Measurements from ENCODE around the gene TMCC2.

TMCC2 gene

DNA sequence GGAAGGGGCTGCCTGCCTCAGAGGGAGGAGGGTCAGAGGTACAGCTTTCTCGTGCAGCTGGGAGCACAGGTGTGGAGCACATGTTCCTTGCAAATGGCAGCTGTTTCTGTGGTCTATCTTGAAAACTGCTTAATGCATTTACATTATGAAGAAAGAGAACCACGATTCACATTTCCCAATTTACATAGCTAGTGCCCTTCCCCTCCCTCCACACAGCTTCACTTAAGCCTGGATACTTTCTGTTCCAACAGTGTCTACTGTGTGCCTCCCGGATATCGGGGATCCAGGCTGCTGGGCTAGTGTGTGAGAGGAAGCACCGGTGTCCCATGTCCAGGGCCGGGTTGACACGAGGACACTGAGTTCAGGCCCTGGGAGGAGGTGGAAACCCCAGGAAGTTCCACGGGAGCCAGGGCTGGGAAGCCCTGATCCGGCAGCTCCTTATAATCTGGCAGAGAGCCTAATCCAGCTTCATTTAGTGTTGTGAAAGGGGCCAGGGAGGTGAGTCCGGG lies 31.6 kb downstream of the TMCC2 start:
- no peaks in the 10 kb centered on the region for H3K36me3 ChIP-seq (ENCODE audit: control insufficient read depth, insufficient read depth, low read length)
- no peak for TF ChIP-seq CTCF (IDR thresholded peaks at IDR 0.05; ENCODE audit: insufficient read depth, low read length, poor library complexity, severe bottlenecking)
- no peaks in the 10 kb centered on the region; the same call in none of the 2 replicates for H3K27me3 ChIP-seq (replicated peaks; ENCODE audit: control insufficient read depth, insufficient read depth, low read length)
- no peak for DNase-seq (ENCODE audit: extremely low read depth, insufficient read length)
- H3K4me3 ChIP-seq (replicated peaks; ENCODE audit: low read depth, low read length): no peak overlapping the region

GRCh38 chr1:205259998-205260397 lies 32.3 kb downstream of the TMCC2 start:
- H3K27me3 ChIP-seq (replicated peaks; ENCODE audit: control insufficient read depth, insufficient read depth, low read length): no peaks in the 10 kb centered on the region; the same call in none of the 2 replicates
- DNase-seq (ENCODE audit: extremely low read depth, insufficient read length): no peak
- H3K4me3 ChIP-seq (replicated peaks; ENCODE audit: low read depth, low read length): no peak overlapping the region
- TF ChIP-seq CTCF (IDR thresholded peaks at IDR 0.05; ENCODE audit: insufficient read depth, low read length, poor library complexity, severe bottlenecking): no peak
- H3K36me3 ChIP-seq (ENCODE audit: control insufficient read depth, insufficient read depth, low read length): no peaks in the 10 kb centered on the region

DNA sequence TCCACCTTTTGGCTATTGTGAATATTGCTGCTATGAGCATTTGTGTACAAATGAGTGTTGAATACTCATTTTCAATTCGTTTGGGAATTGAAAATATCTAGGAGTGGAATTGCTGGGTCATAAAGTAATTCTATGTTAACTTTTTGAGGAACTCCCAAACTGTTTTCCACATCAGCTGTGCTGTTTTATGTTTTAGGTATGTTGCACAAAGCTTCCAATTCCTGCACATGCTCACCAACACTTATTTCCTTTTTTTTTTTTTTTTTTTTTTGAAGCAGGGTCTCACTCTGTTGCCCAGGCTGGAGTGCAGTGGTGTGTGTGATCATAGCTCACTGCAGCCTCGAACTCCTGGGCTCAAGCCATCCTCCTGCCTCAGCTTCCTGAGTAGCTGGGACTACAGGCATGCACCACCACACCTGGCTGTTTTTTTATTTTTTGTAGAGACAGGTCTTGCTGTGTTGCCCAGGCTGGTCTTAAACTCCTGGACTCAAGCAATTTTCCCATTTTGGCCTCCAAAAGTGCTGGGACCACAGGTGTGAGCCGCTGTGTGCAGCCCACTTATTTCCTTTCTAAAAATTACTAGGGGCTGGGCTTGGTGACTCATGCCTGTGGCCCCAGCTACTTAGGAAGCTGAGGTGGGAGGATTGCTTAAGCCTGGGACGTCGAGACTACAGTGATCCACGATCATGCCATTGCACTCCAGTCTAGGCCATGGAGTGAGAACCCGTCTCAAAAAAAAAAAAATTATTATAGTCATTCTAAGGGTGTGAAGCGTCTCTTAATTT lies 33.4 kb downstream of the TMCC2 start:
- TF ChIP-seq CTCF (IDR thresholded peaks at IDR 0.05; ENCODE audit: insufficient read depth, low read length, poor library complexity, severe bottlenecking): no peak
- no peak overlapping the region for H3K4me3 ChIP-seq (replicated peaks; ENCODE audit: low read depth, low read length)
- no peak for DNase-seq (ENCODE audit: extremely low read depth, insufficient read length)
- H3K36me3 ChIP-seq (ENCODE audit: control insufficient read depth, insufficient read depth, low read length): no peaks in the 10 kb centered on the region
- no peaks in the 10 kb centered on the region; the same call in none of the 2 replicates for H3K27me3 ChIP-seq (replicated peaks; ENCODE audit: control insufficient read depth, insufficient read depth, low read length)

GRCh38 chr1:205261946-205262691 lies 34.4 kb downstream of the TMCC2 start:
- Histone ChIP-seq H3K4me3 (replicated peaks; ENCODE audit: low read depth, low read length) (no peak overlapping the region), H3K27me3 (replicated peaks; ENCODE audit: control insufficient read depth, insufficient read depth, low read length) (no peaks in the 10 kb centered on the region; the same call in none of the 2 replicates), H3K36me3 (ENCODE audit: control insufficient read depth, insufficient read depth, low read length) (no peaks in the 10 kb centered on the region)
- TF ChIP-seq CTCF (IDR thresholded peaks at IDR 0.05; ENCODE audit: insufficient read depth, low read length, poor library complexity, severe bottlenecking): no peak
- no peak for DNase-seq (ENCODE audit: extremely low read depth, insufficient read length)

DNA sequence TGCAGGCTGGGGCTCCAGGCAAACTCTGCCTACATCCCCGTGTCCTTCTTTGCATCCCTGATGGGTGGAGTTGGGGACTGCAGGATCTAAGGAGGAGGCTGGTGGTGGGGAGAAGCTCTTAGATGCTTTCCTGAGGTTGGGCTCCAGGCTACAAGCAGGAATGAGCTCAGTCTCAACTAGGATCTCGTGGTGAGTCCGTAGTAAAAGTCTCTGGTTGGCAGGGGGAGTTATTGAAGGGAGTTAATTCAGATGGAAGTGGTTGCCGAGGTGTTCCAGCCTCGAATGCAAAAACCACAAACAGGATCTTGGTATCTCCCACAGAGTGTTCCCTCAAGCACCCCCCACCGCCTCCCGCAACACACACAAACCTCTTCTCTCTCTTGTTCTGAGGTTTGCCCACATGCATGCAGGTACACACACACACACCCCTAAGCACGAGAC lies 35.0 kb downstream of the TMCC2 start:
- Histone ChIP-seq H3K27me3 (replicated peaks; ENCODE audit: control insufficient read depth, insufficient read depth, low read length) (peaks cover 1% of the 10 kb centered on the region; the same call in 1 of the 2 replicates), H3K36me3 (ENCODE audit: control insufficient read depth, insufficient read depth, low read length) (no peaks in the 10 kb centered on the region), H3K4me3 (replicated peaks; ENCODE audit: low read depth, low read length) (no peak overlapping the region)
- DNase-seq (ENCODE audit: extremely low read depth, insufficient read length): no peak
- no peak for TF ChIP-seq CTCF (IDR thresholded peaks at IDR 0.05; ENCODE audit: insufficient read depth, low read length, poor library complexity, severe bottlenecking)

Data from GM06990 (cell line).